ENCODE data around the gene PHACTR3.
"Not testable (repeated sequence)": the region's sequence is repeated elsewhere in the genome, so short reads cannot be mapped to it uniquely, and the experiment has no call there.

The PHACTR3 gene

GRCh38 chr20:59616306-59616705, 12.0 kb downstream of the PHACTR3 start:
- FAIRE-seq (no peak), DNase-seq (ENCODE audit: extremely low spot score, insufficient read length, low read depth) (no peak)

GRCh38 chr20:59617221-59617620, 12.9 kb downstream of the PHACTR3 start:
- no peak for FAIRE-seq
- no peak for DNase-seq (ENCODE audit: extremely low spot score, insufficient read length, low read depth)

DNA sequence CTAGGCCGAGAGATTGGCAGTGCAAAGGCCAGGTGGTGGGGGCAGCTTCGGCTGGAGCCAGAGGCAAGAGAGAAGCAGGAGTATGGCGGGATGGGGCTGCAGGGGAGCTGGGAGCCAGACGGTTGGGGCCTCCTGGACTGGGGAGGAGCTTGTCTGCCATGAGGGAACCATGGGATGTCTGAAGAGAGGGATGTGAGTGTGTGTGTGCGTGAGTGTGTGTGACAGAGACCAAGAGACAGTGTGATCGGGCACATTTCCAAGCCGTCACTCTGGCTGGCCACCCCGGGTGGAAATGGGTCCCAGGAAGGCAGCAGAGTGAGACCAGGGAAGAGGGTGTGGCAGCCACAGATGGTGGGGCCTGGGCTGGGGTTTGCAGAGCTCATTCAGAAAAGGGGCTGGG, 13.8 kb downstream of the PHACTR3 start:
- FAIRE-seq (no peak), DNase-seq (ENCODE audit: extremely low spot score, insufficient read length, low read depth) (no peak)

- FAIRE-seq; DNase-seq (ENCODE audit: extremely low spot score, insufficient read length, low read depth): not testable (repeated sequence)
These were observed 14.2 kb downstream of the PHACTR3 start for GRCh38 chr20:59618585-59618984.

- FAIRE-seq (no peak), DNase-seq (ENCODE audit: extremely low spot score, insufficient read length, low read depth) (no peak)
These were observed 16.6 kb downstream of the PHACTR3 start for GRCh38 chr20:59620860-59621505.

- FAIRE-seq, result no peak
These were observed 18.2 kb downstream of the PHACTR3 start for GRCh38 chr20:59622496-59622895.

GRCh38 chr20:59623133-59623532, 18.8 kb downstream of the PHACTR3 start:
- DNase-seq (ENCODE audit: extremely low spot score, insufficient read length, low read depth) (no peak), FAIRE-seq (no peak)

More at GRCh38 chr20:59622496-59622895, 18.2 kb downstream of the PHACTR3 start:
- DNase-seq (ENCODE audit: extremely low spot score, insufficient read length, low read depth), result no peak

GRCh38 chr20:59623583-59623982, 19.2 kb downstream of the PHACTR3 start:
- FAIRE-seq, result no peak
- no peak for DNase-seq (ENCODE audit: extremely low spot score, insufficient read length, low read depth)

- FAIRE-seq, result no peak
- no peak for DNase-seq (ENCODE audit: extremely low spot score, insufficient read length, low read depth)
These were observed 20.1 kb downstream of the PHACTR3 start for GRCh38 chr20:59624401-59624800.

DNA sequence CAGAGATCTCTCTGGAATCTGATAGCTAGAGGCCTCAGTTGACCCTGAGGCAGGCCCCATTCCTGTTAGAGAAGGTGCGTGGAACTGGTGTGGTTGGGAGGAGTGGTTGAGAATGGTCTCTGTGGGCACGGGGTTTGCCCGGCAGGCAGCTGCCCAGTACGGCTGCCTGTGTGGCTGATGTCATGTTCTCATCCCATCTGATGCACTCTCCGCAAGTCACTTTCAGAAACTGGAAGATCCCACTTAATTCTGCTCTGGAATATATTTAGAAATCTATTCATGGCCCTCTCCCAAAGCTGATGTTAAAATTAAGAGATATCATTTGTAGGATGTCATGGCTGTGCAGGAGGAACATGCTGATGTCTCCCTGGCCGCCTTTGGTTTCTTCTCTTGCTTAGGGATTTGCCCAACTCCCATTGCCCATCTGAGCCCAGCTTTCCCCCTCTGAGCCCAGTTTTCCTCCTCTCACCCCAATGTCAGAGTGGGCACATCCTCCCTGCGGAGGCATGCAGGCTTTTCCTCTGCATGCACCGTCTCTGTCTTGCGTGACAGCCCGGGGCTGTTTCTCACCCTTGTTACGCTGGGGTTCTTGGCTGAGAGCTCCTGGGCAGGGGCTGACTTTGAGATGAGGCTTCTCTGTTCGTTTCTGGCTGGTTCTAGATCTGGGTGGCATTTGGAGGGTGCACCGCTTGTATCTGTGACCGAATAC, 21.0 kb downstream of the PHACTR3 start:
- no peak for DNase-seq (ENCODE audit: extremely low spot score, insufficient read length, low read depth)
- no peak for FAIRE-seq

- FAIRE-seq, result no peak
- no peak for DNase-seq (ENCODE audit: extremely low spot score, insufficient read length, low read depth)
These were observed 23.0 kb downstream of the PHACTR3 start for GRCh38 chr20:59627298-59627697.

DNA sequence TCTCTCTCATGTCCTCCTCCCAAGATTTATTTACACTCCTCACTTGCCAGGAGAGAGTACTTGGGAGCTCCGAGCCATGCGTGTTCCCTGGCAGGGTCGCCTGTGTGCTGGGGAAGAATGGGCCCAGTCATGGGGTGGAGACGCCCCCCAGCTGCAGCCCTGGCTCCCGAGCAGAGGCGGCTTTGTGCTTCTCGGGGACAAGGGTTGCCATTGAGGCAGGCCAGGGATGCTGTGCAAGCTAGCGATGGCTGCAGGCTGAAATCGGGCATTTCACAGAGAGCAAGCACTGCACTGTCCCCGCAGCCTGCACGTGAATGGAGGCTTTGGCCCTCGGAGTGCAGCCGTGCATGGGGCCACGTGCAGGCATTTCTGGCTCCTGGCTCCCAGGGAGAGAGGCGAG, 23.8 kb downstream of the PHACTR3 start:
- no peak for FAIRE-seq

GRCh38 chr20:59629141-59630045, 25.1 kb downstream of the PHACTR3 start:
- FAIRE-seq (no peak), DNase-seq (ENCODE audit: extremely low spot score, insufficient read length, low read depth) (no peak)

More for the DNA sequence above, 23.8 kb downstream of the PHACTR3 start:
- DNase-seq (ENCODE audit: extremely low spot score, insufficient read length, low read depth), result no peak

DNA sequence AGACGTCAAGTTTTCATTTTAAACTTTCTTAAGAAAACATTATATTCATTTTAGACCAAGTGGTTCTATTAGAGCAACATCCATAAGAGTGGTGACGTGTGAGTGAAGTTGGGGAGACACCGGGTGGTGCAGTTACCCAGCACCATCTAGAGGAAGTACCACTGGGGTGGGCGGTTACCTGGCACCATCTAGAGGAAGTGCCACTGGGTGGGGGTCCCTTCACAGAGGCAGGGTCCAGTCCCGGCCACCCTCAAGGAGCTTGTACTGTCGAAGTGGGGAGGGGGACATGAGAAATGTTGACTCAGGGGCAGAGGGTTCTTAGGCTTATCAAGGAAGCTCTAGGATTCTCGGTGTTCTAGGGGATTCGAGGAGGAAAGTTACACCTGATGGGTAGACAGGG, 26.2 kb downstream of the PHACTR3 start:
- no peak for DNase-seq (ENCODE audit: extremely low spot score, insufficient read length, low read depth)
- no peak for FAIRE-seq

DNA sequence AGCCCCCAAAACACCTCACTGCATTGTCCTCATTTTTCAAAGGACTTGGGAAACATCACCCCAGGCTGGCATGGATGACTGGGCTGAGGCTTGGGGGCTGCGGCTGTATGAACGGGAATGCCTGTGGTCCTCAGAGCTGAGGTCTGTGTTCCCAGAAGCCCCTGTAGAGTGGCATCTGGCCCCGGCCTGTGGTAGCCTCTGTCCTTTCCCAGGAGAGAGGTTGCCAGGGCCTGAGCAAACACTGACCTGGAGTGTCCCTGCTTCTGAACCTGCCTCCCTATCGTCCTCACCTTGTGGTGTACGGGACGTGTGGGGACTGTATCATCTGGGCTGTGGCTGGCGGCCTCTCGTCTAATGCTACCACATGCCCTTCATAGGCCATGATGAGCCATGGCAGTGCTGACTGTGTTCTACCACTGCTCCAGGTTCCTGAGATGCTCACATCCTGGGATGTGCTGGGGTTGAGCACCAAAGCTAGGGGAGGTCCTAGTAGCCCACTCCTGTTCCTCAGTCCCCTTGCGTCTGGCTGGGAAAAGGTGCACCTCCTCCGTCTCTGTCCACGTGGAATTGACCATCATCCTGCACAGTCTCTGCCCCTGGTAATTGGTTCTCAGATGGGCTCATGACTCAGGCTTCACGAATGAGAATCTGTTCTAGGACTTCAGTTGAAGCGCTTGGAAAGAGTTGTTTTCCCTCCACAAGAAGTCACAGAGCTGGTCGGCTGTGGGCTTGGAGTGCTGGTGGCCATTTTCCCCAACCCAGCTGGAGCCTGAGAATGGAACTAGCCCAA, 27.6 kb downstream of the PHACTR3 start:
- no peak for DNase-seq (ENCODE audit: extremely low spot score, insufficient read length, low read depth)
- FAIRE-seq, result no peak

- FAIRE-seq, result no peak
- no peak for DNase-seq (ENCODE audit: extremely low spot score, insufficient read length, low read depth)
These were observed 28.3 kb downstream of the PHACTR3 start for GRCh38 chr20:59632541-59633113.

DNA sequence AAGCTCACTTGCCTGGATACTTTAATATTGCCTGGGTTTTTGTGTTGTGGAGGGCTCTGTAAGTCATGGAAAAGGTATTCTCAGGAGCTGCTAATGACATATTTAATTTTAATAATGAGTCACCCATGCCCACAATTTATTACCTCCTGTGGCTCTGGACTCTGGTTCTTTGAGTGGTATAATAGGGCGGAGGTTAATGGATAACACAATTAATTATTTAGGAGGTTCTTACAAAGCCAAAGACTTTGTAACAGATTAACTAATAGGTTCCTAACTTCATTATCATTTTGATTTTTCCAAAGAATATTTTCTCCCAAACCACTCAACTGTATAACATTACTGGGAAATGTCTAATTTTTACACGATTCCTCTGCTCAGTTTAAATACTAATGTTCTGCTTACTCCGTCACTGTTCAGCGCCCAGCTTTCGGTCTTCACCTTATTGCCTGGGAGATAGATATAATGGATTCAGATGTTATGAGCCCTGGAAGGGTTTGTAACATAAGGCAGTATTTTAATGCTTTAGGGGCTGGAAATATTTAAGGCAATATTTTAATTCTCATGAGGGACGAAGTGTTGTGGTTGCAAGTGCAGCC, 29.4 kb downstream of the PHACTR3 start:
- DNase-seq (ENCODE audit: extremely low spot score, insufficient read length, low read depth) (no peak), FAIRE-seq (no peak)

- DNase-seq (ENCODE audit: extremely low spot score, insufficient read length, low read depth), result no peak
- no peak for FAIRE-seq
These were observed 30.2 kb downstream of the PHACTR3 start for GRCh38 chr20:59634435-59635005.
